ENCODE data around the gene NACC2. TPM values are rescaled to one million over a fixed set of nuclear protein-coding genes. Genes with fewer than 3 reads are reported as not detected.

Gene NACC2
- total and polyA plus RNA-seq, 2 of the 8 experiments (the other 6 are each of a cell fraction or from before 2014, with no cell fraction given), result 8.3 to 14.0 TPM

- TF ChIP-seq CEBPB (IDR thresholded peaks at IDR 0.05; ENCODE audit: low read depth, low read length) (no peak), CHD1 (IDR thresholded peaks at IDR 0.05; ENCODE audit: low read depth, low read length) (no peak), SIRT6 (IDR thresholded peaks at IDR 0.05; ENCODE audit: low read length) (no peak), BACH1 (IDR thresholded peaks at IDR 0.05; ENCODE audit: low read length) (no peak)
- TF ChIP-seq, protein P1, sequence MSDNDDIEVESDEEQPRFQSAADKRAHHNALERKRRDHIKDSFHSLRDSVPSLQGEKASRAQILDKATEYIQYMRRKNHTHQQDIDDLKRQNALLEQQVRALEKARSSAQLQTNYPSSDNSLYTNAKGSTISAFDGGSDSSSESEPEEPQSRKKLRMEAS (IDR thresholded peaks at IDR 0.05), result peak; percentile 50
- TF ChIP-seq, protein P2, sequence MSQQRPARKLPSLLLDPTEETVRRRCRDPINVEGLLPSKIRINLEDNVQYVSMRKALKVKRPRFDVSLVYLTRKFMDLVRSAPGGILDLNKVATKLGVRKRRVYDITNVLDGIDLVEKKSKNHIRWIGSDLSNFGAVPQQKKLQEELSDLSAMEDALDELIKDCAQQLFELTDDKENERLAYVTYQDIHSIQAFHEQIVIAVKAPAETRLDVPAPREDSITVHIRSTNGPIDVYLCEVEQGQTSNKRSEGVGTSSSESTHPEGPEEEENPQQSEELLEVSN (IDR thresholded peaks at IDR 0.05), result peak; percentile 48; the same call in 1 of the 2 replicates
Observed at GRCh38 chr9:136011703-136012496, 83.2 kb downstream of the NACC2 start (continued).
